OCI-LY1 (cell line): Measurements from ENCODE around the gene ZSCAN2.
"Not testable (repeated sequence)": the region's sequence is repeated elsewhere in the genome, so short reads cannot be mapped to it uniquely, and the experiment has no call there.

ENCODE experiments used
- H2AFZ ChIP-seq: fragments of 200-600 bp; sonication (generic), shearing (Covaris generic); 2 replicates; pipeline ENCODE4 v1.6.0; 2014; ENCODE audit warnings: antibody characterized with exemption, mild to moderate bottlenecking, low read length
- H3F3A ChIP-seq: fragments of 200-600 bp; sonication (generic), shearing (Covaris generic); 2 replicates; pipeline ENCODE4 v1.6.0; 2014; ENCODE audit warnings: mild to moderate bottlenecking, antibody characterized with exemption, low read length, moderate library complexity; ENCODE audit not compliant: insufficient read depth
- H3K27ac ChIP-seq: fragments of 200-600 bp; sonication (generic); 2 replicates; pipeline ENCODE4 v1.5.1; 2014; ENCODE audit warnings: low read length, mixed run types, mild to moderate bottlenecking, low read depth; ENCODE audit not compliant: poor library complexity, severe bottlenecking
- H3K27me3 ChIP-seq: fragments of 200-600 bp; sonication (generic); 2 replicates; pipeline ENCODE4 v1.6.0; 2014; ENCODE audit warnings: antibody characterized with exemption, mild to moderate bottlenecking, low read length, moderate library complexity; ENCODE audit not compliant: insufficient read depth
- H3K36me3 ChIP-seq: fragments of 200-600 bp; sonication (generic); 2 replicates; pipeline ENCODE4 v1.6.1; 2014; ENCODE audit warnings: mild to moderate bottlenecking, antibody characterized with exemption, low read length, moderate library complexity, mixed read lengths; ENCODE audit not compliant: insufficient read depth
- H3K4me1 ChIP-seq: fragments of 200-600 bp; sonication (generic); 2 replicates; pipeline ENCODE4 v1.5.1; 2014; ENCODE audit warnings: mild to moderate bottlenecking, low read length, moderate library complexity; ENCODE audit not compliant: insufficient read depth, severe bottlenecking
- H3K4me2 ChIP-seq: fragments of 200-600 bp; sonication (generic), shearing (Covaris generic); 2 replicates; pipeline ENCODE4 v1.6.1; 2014; ENCODE audit warnings: low read length
- H3K4me3 ChIP-seq: fragments of 200-600 bp; sonication (generic); 2 replicates; pipeline ENCODE4 v1.5.1; 2014; ENCODE audit warnings: low read length, low read depth, mild to moderate bottlenecking, mixed read lengths; ENCODE audit not compliant: poor library complexity, severe bottlenecking
- H3K79me2 ChIP-seq: fragments of 200-600 bp; shearing (Covaris generic); 2 replicates; pipeline ENCODE4 v1.6.1; 2016; ENCODE audit warnings: mixed run types, low read length, mixed read lengths; ENCODE audit not compliant: insufficient read depth
- H3K9ac ChIP-seq: fragments of 200-600 bp; sonication (generic), shearing (Covaris generic); 2 replicates; pipeline ENCODE4 v1.6.1; 2014; ENCODE audit warnings: mild to moderate bottlenecking, low read length, mixed read lengths
- H3K9me2 ChIP-seq: fragments of 200-600 bp; sonication (generic), shearing (Covaris generic); 2 replicates; pipeline ENCODE4 v1.6.1; 2014; ENCODE audit warnings: low read depth, mild to moderate bottlenecking, low read length, mixed read lengths
- H3K9me3 ChIP-seq: fragments of 200-600 bp; shearing (Covaris generic); 2 replicates; pipeline ENCODE4 v1.6.1; 2014; ENCODE audit warnings: low read length, mixed read lengths
- H4K20me1 ChIP-seq: fragments of 200-600 bp; sonication (generic), shearing (Covaris generic); 2 replicates; pipeline ENCODE4 v1.6.0; 2016; ENCODE audit warnings: mild to moderate bottlenecking, low read length; ENCODE audit not compliant: insufficient read depth
- CTCF ChIP-seq: fragments of 200-600 bp; sonication (generic), shearing (Covaris generic); IDR thresholded peaks from 2 replicates; pipeline ENCODE4 v1.5.1; 2017; ENCODE audit warnings: mild to moderate bottlenecking, antibody characterized with exemption, low read length, moderate library complexity, mixed read lengths
- EZH2 ChIP-seq: fragments of 200-600 bp; sonication (generic), shearing (Covaris generic); IDR thresholded peaks from 2 replicates; pipeline ENCODE4 v1.8.0; 2017; ENCODE audit warnings: borderline replicate concordance, mixed run types, mild to moderate bottlenecking, antibody characterized with exemption, low read length, moderate library complexity, mixed read lengths

ZSCAN2 gene

DNA sequence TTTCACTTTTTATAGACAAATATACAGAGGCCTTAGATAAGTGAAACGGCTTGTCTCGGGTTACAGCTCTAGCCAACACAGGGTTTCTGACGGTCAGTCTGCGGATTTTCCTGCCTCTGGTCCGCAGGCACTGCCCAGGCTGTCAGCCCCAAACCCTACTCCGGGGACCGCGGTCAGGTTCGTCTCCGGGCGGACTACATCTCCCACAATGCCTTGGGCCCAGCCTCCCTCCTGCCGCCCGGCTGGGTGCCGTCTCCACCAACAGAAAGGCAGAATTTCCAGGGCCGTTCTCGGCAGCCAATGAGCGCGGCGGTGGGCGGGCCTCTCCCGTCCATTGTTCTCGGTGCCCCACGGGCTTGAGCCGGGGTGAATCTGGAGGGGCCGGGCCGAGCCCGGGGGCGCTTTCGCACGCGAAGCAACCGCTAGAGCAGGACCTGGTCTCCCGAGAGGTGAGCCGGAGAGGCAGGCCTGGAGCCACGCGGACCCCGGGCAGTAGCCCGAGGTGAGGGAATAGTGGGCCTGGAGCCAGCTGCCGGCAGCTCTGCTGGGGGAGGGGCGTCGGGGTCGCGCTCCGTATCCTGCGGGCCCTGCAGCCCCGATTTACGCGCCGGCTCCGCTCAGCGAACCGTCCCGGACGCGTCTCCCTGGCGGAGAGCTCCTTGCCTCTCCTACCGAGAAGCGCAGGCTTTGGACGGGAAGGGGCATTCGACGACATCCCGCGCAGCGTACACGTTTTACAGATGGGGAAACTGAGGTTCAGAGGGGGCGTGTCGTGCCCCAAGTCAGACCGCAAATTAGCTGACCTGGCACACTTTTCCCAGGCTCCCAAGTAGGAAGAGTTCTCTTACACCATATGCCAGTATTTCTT is at the start of gene ZSCAN2:
ZSCAN2 (plus strand) TSS at position 323 of the 868 bp plus-strand sequence. CDS start 2,919 bp downstream, outside the sequence.
- Histone ChIP-seq H3K27ac (peak within 1 kb of the TSS; percentile 95), H3K4me1 (peaks cover 51% of the 10 kb centered on the region), H3K9me3 (no peaks in the 10 kb centered on the region), H3K4me2 (peak within 1 kb of the TSS; percentile 66), H2AFZ (0 out of 2 replicates have a peak within 1 kb of the TSS, but pooled peaks have one; percentile 48), H3F3A (no peaks in the 10 kb centered on the region), H3K36me3 (peaks cover 19% of the 10 kb centered on the region; the same call in 1 of the 2 replicates), H3K4me3 (peak within 1 kb of the TSS; percentile 93), H3K79me2 (peaks cover 5% of the 10 kb centered on the region; the same call in 1 of the 2 replicates), H3K27me3 (no peaks in the 10 kb centered on the region), H3K9ac (peak within 1 kb of the TSS; percentile 74), H4K20me1 (no peaks in the 10 kb centered on the region), H3K9me2 (no peaks in the 10 kb centered on the region)
- TF ChIP-seq CTCF (no peak), EZH2 (no peak)

- peaks cover 15% of the 10 kb centered on the region for H3K4me1 ChIP-seq
- not testable (repeated sequence) for H2AFZ ChIP-seq, H3K27me3 ChIP-seq, H3K9me3 ChIP-seq, H3F3A ChIP-seq, H3K36me3 ChIP-seq, H3K27ac ChIP-seq, H3K4me2 ChIP-seq, H4K20me1 ChIP-seq, H3K9me2 ChIP-seq, H3K79me2 ChIP-seq, H3K9ac ChIP-seq, H3K4me3 ChIP-seq
Observed at GRCh38 chr15:84551624-84552023, 49.2 kb upstream of the ZSCAN2 start.

- Histone ChIP-seq H3K4me3 (no peak overlapping the region), H3F3A (no peaks in the 10 kb centered on the region), H2AFZ (no peak overlapping the region), H3K4me1 (peaks cover 2% of the 10 kb centered on the region), H3K9me2 (no peaks in the 10 kb centered on the region), H3K79me2 (no peaks in the 10 kb centered on the region), H3K27ac (no peak overlapping the region), H3K27me3 (no peaks in the 10 kb centered on the region), H3K9ac (no peak overlapping the region), H4K20me1 (no peaks in the 10 kb centered on the region), H3K9me3 (0 out of 2 replicates have a peak, but pooled peaks cover 7% of the 10 kb centered on the region), H3K36me3 (no peaks in the 10 kb centered on the region; the same call in 1 of the 2 replicates), H3K4me2 (no peak overlapping the region)
- TF ChIP-seq EZH2 (no peak), CTCF (no peak)
Observed at GRCh38 chr15:84552896-84553295, 47.9 kb upstream of the ZSCAN2 start.

- not testable (repeated sequence) for H3K9me3 ChIP-seq, H3K4me1 ChIP-seq, H3K36me3 ChIP-seq, H3K79me2 ChIP-seq, H3F3A ChIP-seq, H2AFZ ChIP-seq, H3K27ac ChIP-seq, H3K27me3 ChIP-seq, H3K9ac ChIP-seq, H3K9me2 ChIP-seq, H3K4me3 ChIP-seq, H3K4me2 ChIP-seq, H4K20me1 ChIP-seq
Observed at GRCh38 chr15:84556690-84557089, 44.1 kb upstream of the ZSCAN2 start.

DNA sequence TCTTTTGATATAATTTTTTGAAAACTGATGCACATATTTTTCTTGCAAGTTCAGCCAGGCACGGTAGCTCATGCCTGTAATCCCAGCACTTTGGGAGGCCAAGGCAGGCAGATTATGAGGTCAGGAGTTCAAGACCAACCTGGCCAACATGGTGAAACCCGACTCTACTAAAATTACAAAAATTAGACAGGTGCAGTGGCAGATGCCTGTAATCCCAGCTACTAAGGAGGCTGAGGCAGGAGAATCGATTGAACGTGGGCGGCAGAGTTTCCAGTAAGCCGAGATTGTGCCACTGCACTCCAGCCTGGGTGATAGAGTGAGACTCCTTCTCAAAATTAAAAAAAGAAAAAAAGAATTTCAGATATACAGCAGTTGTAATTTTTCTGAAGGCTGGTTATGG is 32.8 kb upstream of the ZSCAN2 start:
- H2AFZ ChIP-seq, H3K4me2 ChIP-seq, H3K27me3 ChIP-seq, H3K9me2 ChIP-seq, H3F3A ChIP-seq, H3K36me3 ChIP-seq, H3K79me2 ChIP-seq, H3K9ac ChIP-seq, H3K4me3 ChIP-seq, H3K9me3 ChIP-seq, H4K20me1 ChIP-seq, H3K27ac ChIP-seq, H3K4me1 ChIP-seq: not testable (repeated sequence)
